Psoas muscle (tissue), 8 donors: Measurements from ENCODE around the gene POLDIP3. TPM values are rescaled to one million over a fixed set of nuclear protein-coding genes. Genes with fewer than 3 reads are reported as not detected.

Experiments used
- ATAC-seq, 4 donors: fragments of 200-7000 bp; cut with Tn5 transposase; one replicate each; pipeline ENCODE4 v1.9.1; 2020; ENCODE audit warnings: moderate library complexity in 3 of 4, mild to moderate bottlenecking in 2 of 4
- DNase-seq, 2 donors: peaks; one replicate each; pipeline ENCODE4 v3.0.0-alpha.2; 2020
- H3K27ac ChIP-seq: fragments of 200-600 bp; one replicate; pipeline ENCODE4 v1.8.0; 2022
- H3K27me3 ChIP-seq, 3 donors: fragments of 200-600 bp in 1 of 3; one replicate each; pipeline versions ENCODE4 v1.6.1 to v1.8.0; 2013 to 2022; ENCODE audit warnings: low read length in 2 of 3, mild to moderate bottlenecking in 2 of 3, moderate library complexity in 1 of 3; ENCODE audit not compliant: insufficient read depth in 3 of 3
- H3K36me3 ChIP-seq, 2 donors: fragments of 200-600 bp in 1 of 2; one replicate each; pipeline versions ENCODE4 v1.6.1 to v1.8.0; 2013 to 2022; ENCODE audit warnings: low read depth in 1 of 2, mild to moderate bottlenecking in 1 of 2, moderate library complexity in 1 of 2; ENCODE audit not compliant: insufficient read depth in 1 of 2
- H3K4me1 ChIP-seq: fragments of 200-600 bp; one replicate; pipeline ENCODE4 v1.8.0; 2022
- H3K4me3 ChIP-seq: fragments of 200-600 bp; one replicate; pipeline ENCODE4 v1.8.0; 2022; ENCODE audit warnings: mild to moderate bottlenecking
- H3K9me3 ChIP-seq: fragments of 200-600 bp; one replicate; pipeline ENCODE4 v1.8.0; 2022
- WGBS, 3 donors: extraction: QIAGEN DNeasy Blood & Tissue Kit; methylation state at CpG; one replicate each; pipeline versions ENCODE4 v1.1.6 to v1.1.7; 2013; 5-methylcytosine and 5-hydroxymethylcytosine counted together
- intact Hi-C, 2 donors: fragments of 100-400 bp; cut with DNase I; formaldehyde crosslinking; loops; one replicate each; pipeline versions ENCODE4 v1.11.0 to v1.14.2; 2022
- polyA plus RNA-seq, 3 donors: library from polyadenylated mRNA; stranded (reverse); fragments of 200-250 nt; gene quantifications; one replicate each; pipeline ENCODE4 v1.2.3, GENCODE V29; 2013
- total RNA-seq, 4 donors: library from RNA; stranded (reverse); fragmentation: NEBNext Ultra II Directional in 2 of 4; extraction: Animal tissue kit (Norgen Biotek cat#: 25700) in 2 of 4; gene quantifications; one replicate each; pipeline versions ENCODE4 v1.2.1 to v1.2.4, GENCODE V29; 2021 to 2023
- TF ChIP-seq, protein P1 (sequence below): fragments of 200-600 bp; IDR thresholded peaks from one replicate; pipeline ENCODE4 v1.8.0; 2022; ENCODE audit warnings: antibody characterized with exemption
- donor health status: healthy with polysubstance abuse.
- donor health status: DM: no; HTN: no; CAD: no; lungs with moderate emphysema.
- donor health status: Bipolar disorder and iron deficiency.
- donor health status: healthy.
- donor health status: DM: yes; HTN: yes; CAD: no.
- donor health status: DM: no; HTN: no; CAD: no.
- donor health status: DM: no; HTN: no; CAD: no.
- donor health status: DM: yes; HTN: yes; CAD: no.

The POLDIP3 gene
- total and polyA plus RNA-seq, 7 donors: 25.0 to 47.1 (median 32.6) TPM

DNA sequence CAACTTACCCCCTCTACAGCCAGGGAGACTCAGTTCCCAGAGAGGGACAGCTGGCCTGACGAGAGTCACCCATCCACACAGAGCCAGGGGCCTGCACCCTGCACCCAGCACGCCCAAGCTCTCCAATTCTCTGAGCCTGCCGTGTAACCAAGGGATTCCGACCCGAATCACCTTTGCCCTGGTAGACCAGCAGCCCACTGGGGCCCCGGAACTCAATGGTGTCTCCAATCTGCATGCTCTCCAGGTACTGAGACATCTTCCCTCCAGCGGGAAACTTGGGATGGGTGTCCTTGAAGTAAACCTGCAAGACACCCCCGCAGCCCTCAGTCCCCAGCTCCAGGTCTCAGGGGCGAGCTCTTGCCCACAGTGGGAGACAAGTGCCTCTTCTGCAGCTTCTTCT is 13.3 kb upstream of the POLDIP3 start:
- intact Hi-C loops: no loop called here
- TF ChIP-seq, protein P1, sequence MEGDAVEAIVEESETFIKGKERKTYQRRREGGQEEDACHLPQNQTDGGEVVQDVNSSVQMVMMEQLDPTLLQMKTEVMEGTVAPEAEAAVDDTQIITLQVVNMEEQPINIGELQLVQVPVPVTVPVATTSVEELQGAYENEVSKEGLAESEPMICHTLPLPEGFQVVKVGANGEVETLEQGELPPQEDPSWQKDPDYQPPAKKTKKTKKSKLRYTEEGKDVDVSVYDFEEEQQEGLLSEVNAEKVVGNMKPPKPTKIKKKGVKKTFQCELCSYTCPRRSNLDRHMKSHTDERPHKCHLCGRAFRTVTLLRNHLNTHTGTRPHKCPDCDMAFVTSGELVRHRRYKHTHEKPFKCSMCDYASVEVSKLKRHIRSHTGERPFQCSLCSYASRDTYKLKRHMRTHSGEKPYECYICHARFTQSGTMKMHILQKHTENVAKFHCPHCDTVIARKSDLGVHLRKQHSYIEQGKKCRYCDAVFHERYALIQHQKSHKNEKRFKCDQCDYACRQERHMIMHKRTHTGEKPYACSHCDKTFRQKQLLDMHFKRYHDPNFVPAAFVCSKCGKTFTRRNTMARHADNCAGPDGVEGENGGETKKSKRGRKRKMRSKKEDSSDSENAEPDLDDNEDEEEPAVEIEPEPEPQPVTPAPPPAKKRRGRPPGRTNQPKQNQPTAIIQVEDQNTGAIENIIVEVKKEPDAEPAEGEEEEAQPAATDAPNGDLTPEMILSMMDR: no peak
- ATAC-seq (no peak), DNase-seq (no peak)
- no peak overlapping the region for H3K4me3 ChIP-seq
- 93 to 95% (median 94%) methylated on average over 8 to 9 of the region's 9 CpGs for WGBS, 3 donors
- H3K36me3 ChIP-seq: peaks cover 11 to 95% of the 10 kb centered on the region in 2 donors
- no peaks in the 10 kb centered on the region for H3K27me3 ChIP-seq
- no peak overlapping the region for H3K27ac ChIP-seq
- no peaks in the 10 kb centered on the region for H3K4me1 ChIP-seq
- no peaks in the 10 kb centered on the region for H3K9me3 ChIP-seq

DNA sequence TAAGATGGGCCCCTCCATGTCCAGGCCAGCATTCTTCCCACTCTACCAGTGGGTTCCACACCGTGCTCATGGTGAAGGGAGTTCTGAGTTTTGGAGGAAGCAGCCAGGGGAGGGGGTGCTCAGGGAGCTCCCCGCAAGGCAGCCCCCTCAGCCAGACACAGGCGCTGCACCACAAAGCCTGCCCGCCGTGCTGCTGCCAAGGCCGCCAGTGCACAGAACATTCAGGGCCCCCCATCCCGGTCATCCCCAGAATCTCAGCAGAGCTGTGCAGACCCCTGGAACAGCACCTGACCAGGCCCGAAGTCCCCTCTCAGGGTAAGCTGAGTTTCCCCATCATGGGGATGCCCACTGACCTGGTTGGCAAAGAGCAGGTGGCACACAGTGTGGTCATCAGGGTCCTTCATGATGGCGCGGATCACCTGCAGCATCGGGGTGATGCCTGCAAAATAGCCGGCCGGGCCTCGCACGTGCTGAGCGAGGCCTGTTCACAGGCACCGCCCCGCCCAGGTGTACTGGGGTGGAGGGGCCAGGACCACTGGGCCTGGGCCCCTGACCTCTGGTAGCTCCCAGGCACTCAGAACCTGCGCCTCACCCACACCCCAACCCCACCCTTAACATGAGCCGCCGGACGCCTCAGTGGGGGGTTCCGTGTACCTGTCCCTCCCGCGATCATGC is 12.4 kb upstream of the POLDIP3 start:
- H3K36me3 ChIP-seq: peaks cover 11 to 93% of the 10 kb centered on the region in 2 donors
- H3K27ac ChIP-seq: no peak overlapping the region
- H3K4me1 ChIP-seq: peaks cover 4% of the 10 kb centered on the region
- ATAC-seq (no peak), DNase-seq (no peak)
- intact Hi-C loops: no loop called here
- H3K9me3 ChIP-seq: no peaks in the 10 kb centered on the region
- H3K27me3 ChIP-seq: no peaks in the 10 kb centered on the region
- no peak overlapping the region for H3K4me3 ChIP-seq
- TF ChIP-seq, protein P1: no peak
- 93 to 96% (median 95%) methylated on average over 25 of the region's 25 CpGs for WGBS, 3 donors

DNA sequence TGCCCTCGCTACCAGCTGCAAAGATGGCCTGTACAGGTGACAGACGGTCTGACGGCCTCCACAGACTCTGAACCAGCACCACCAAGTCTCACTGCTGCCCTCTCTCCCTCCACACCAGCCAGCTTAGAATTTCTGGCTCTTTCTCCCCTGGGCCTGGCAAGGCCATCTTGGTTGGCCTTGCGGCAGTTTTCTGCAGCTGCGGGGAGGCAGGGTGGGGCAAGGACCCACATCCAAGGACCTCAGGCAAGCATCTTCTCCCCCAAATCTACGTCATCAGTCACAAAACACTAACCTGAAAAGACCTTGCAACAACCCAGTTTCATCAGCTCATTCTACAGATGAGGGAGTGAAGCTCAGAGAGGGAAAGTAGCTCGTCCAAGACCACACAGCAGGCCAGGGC is 11.7 kb upstream of the POLDIP3 start:
- H3K27ac ChIP-seq: no peak overlapping the region
- H3K27me3 ChIP-seq: no peaks in the 10 kb centered on the region
- DNase-seq (no peak), ATAC-seq (no peak)
- H3K9me3 ChIP-seq: no peaks in the 10 kb centered on the region
- H3K36me3 ChIP-seq: peaks cover 11 to 87% of the 10 kb centered on the region in 2 donors
- 90 to 92% (median 91%) methylated on average over 7 of the region's 7 CpGs for WGBS, 3 donors
- TF ChIP-seq, protein P1: no peak
- no peak overlapping the region for H3K4me3 ChIP-seq
- intact Hi-C loops: no loop called here
- peaks cover 10% of the 10 kb centered on the region for H3K4me1 ChIP-seq

DNA sequence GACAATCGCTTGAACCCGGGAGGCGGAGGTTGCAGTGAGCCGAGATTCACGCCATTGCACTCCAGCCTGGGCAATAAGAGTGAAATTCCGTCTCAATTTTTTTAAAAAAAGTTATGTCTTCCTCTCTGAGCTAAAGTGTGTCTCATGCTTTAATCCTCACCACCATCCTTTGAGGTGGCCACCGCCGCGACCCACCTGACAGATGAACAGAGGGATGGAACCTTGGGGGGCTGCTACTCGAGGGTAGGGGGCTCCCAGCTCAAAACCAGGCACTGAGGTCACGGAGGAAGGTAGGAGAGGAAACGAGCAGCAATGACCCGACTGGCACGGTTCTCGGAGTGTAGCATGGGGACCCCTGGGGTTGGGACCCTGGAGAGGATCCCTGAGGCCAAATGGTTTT is 10.7 kb upstream of the POLDIP3 start:
- WGBS, 3 donors: 87 to 92% (median 87%) methylated on average over 15 of the region's 15 CpGs
- intact Hi-C loops: no loop called here
- ATAC-seq (no peak), DNase-seq (no peak)
- H3K9me3 ChIP-seq: no peaks in the 10 kb centered on the region
- peaks cover 11 to 76% of the 10 kb centered on the region in 2 donors for H3K36me3 ChIP-seq
- no peak overlapping the region for H3K27ac ChIP-seq
- no peak overlapping the region for H3K4me3 ChIP-seq
- peaks cover 14% of the 10 kb centered on the region for H3K4me1 ChIP-seq
- H3K27me3 ChIP-seq: no peaks in the 10 kb centered on the region
- TF ChIP-seq, protein P1: no peak
